A673 (cell line): Measurements from ENCODE around the gene RNU4-1. TPM values are rescaled to one million over a fixed set of nuclear protein-coding genes. Genes with fewer than 3 reads are reported as not detected.
A peak's percentile ranks its signal among the peaks of the same experiment; 100 is the strongest.

Experiments
- BruUV-seq: library from RNA; stranded (reverse); fragments of 400-500 nt; replicated peaks from 2 replicates; lab custom pipeline; 2021; lab: Mats Ljungman, UMichigan
- CTCF ChIA-PET: fragments of 300-600 bp; sonication (Branson Sonifier 250); formaldehyde crosslinking; loops from one replicate; lab custom pipeline; 2022; ENCODE audit warnings: antibody characterized with exemption; lab: Charles Lee
- POLR2A ChIA-PET: fragments of 300-600 bp; sonication (Branson Sonifier 250); formaldehyde crosslinking; loops from one replicate; lab custom pipeline; 2022; ENCODE audit warnings: antibody characterized with exemption; ENCODE audit not compliant: low non-redundant PET; lab: Charles Lee
- DNase-seq: peaks from one replicate; pipeline ENCODE4 v3.0.0-alpha.2; 2015; ENCODE audit warnings: low spot score
- H3K27ac ChIP-seq: fragments of 200-600 bp; sonication (generic); 2 replicates; pipeline ENCODE4 v1.5.1; 2016; ENCODE audit warnings: mixed run types, low read depth, mild to moderate bottlenecking, mixed read lengths, antibody characterized with exemption, low read length; ENCODE audit not compliant: poor library complexity, severe bottlenecking
- H3K27me3 ChIP-seq: fragments of 200-600 bp; sonication (generic); replicated peaks from 2 replicates; pipeline ENCODE4 v1.6.1; 2017; ENCODE audit warnings: mixed run types, low read depth, mild to moderate bottlenecking, mixed read lengths, antibody characterized with exemption, low read length; ENCODE audit not compliant: insufficient read depth, poor library complexity
- H3K36me3 ChIP-seq: fragments of 200-600 bp; sonication (generic); 2 replicates; pipeline ENCODE4 v1.6.1; 2016; ENCODE audit warnings: mixed run types, mild to moderate bottlenecking, mixed read lengths, antibody characterized with exemption, low read length; ENCODE audit not compliant: insufficient read depth, poor library complexity, severe bottlenecking
- H3K4me1 ChIP-seq: fragments of 200-600 bp; sonication (generic); 2 replicates; pipeline ENCODE4 v1.6.1; 2017; ENCODE audit warnings: mixed run types, mild to moderate bottlenecking, mixed read lengths, antibody characterized with exemption, low read length; ENCODE audit not compliant: insufficient read depth, poor library complexity, severe bottlenecking
- H3K4me3 ChIP-seq: fragments of 200-600 bp; sonication (generic); 2 replicates; pipeline ENCODE4 v1.5.1; 2016; ENCODE audit warnings: low read depth, mixed run types, mild to moderate bottlenecking, mixed read lengths, low read length; ENCODE audit not compliant: poor library complexity, severe bottlenecking
- H3K9me3 ChIP-seq: fragments of 200-600 bp; sonication (generic); 2 replicates; pipeline ENCODE4 v1.6.1; 2016; ENCODE audit warnings: mixed run types, low read depth, mild to moderate bottlenecking, mixed read lengths, antibody characterized with exemption, low read length; ENCODE audit not compliant: poor library complexity, severe bottlenecking
- EZH2 ChIP-seq: fragments of 200-600 bp; sonication (generic); IDR thresholded peaks from 2 replicates; pipeline ENCODE4 v1.6.1; 2017; ENCODE audit warnings: borderline replicate concordance, low read depth, mild to moderate bottlenecking, mixed read lengths, antibody characterized with exemption, low read length; ENCODE audit not compliant: poor library complexity, severe bottlenecking
- intact Hi-C: fragments of 100-400 bp; cut with micrococcal nuclease; formaldehyde crosslinking; loops from one replicate; pipeline ENCODE4 v1.10.0; 2022; ENCODE audit not compliant: unreplicated experiment
- total RNA-seq: library from RNA; stranded (reverse); gene quantifications from 2 replicates; pipeline ENCODE4 v1.2.3, GENCODE V29; 2021
- TF ChIP-seq, protein P1 (sequence below): fragments of 300-800, 200-600 bp; sonication (generic); conservative IDR thresholded peaks from 2 replicates; pipeline ENCODE4 v1.5.1; 2017; ENCODE audit warnings: low read depth, mild to moderate bottlenecking, antibody characterized with exemption, low read length, moderate library complexity, mixed read lengths

The RNU4-1 gene
- total RNA-seq, 1 experiment from 2014 or later = 1,130 TPM

DNA sequence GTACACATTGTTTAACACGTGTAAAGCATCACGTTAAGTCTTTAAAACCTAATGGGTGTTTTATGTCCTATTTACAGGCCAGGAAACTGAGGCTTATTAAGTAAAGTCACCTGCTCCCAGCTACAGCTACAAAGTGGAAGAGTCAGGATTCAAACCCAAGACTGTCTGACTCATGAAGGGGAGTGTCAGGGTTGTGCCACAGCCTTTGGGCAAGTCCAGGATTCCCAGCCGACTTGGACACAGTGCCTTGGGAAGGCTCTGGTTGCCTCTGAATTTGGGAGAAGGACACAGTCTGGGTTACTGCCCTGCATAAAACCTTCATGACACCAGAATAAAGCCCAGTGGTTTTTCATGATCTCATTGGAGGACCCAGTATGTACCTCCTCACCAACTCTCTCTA lies 8.7 kb downstream of the RNU4-1 start:
- ChIA-PET POLR2A (no interaction called here), CTCF (interaction anchor here (1.1 kb wide), 1 partner anchor 55 kb away, joined by 4 read pairs; no protein-coding TSS in a partner anchor)
- Histone ChIP-seq H3K4me1 (peaks cover 3% of the 10 kb centered on the region), H3K4me3 (no peak overlapping the region), H3K9me3 (no peaks in the 10 kb centered on the region), H3K27ac (no peak overlapping the region), H3K27me3 (no peaks in the 10 kb centered on the region), H3K36me3 (no peaks in the 10 kb centered on the region)
- TF ChIP-seq, protein P1, sequence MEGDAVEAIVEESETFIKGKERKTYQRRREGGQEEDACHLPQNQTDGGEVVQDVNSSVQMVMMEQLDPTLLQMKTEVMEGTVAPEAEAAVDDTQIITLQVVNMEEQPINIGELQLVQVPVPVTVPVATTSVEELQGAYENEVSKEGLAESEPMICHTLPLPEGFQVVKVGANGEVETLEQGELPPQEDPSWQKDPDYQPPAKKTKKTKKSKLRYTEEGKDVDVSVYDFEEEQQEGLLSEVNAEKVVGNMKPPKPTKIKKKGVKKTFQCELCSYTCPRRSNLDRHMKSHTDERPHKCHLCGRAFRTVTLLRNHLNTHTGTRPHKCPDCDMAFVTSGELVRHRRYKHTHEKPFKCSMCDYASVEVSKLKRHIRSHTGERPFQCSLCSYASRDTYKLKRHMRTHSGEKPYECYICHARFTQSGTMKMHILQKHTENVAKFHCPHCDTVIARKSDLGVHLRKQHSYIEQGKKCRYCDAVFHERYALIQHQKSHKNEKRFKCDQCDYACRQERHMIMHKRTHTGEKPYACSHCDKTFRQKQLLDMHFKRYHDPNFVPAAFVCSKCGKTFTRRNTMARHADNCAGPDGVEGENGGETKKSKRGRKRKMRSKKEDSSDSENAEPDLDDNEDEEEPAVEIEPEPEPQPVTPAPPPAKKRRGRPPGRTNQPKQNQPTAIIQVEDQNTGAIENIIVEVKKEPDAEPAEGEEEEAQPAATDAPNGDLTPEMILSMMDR = no peak
- no peak for TF ChIP-seq EZH2
- no peak for DNase-seq
- BruUV-seq = no TSS peak
- intact Hi-C loops = no loop called here

DNA sequence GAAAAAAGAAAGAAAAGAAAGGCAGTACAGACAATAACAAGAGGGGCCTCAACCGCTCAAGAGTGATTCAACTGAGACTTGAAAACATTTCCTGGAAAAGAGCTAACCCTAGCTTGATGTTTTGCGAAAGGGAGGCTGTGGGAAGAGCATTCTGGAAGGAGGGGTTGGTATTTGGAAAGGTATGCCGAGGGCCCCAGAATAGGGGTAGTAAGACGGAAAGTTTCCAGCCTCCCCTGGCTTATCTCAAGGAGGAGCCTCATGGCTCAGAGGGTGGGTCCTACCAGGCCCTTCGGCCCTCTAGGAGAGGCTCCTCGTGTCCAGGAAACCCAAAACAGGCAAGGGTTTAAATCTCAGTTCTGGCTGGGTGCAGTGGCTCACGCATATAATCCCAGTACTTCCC lies 9.7 kb downstream of the RNU4-1 start:
- no peak for DNase-seq
- intact Hi-C loops = no loop called here
- Histone ChIP-seq H3K9me3 (no peaks in the 10 kb centered on the region), H3K4me1 (peaks cover 3% of the 10 kb centered on the region), H3K27ac (peak overlapping the region; percentile 71), H3K36me3 (no peaks in the 10 kb centered on the region), H3K27me3 (no peaks in the 10 kb centered on the region), H3K4me3 (no peak overlapping the region)
- no TSS peak for BruUV-seq
- CTCF ChIA-PET = interaction anchor here (0.7 to 1.5 kb wide), 4 partner anchors 19 to 56 kb away, joined by 3 to 7 read pairs (median 4); partner anchors contain the start of gene SIRT4
- TF ChIP-seq, protein P1 = no peak
- TF ChIP-seq EZH2 = no peak
- POLR2A ChIA-PET = interaction anchor here (0.6 to 1.6 kb wide), 3 partner anchors 8 to 82 kb away, joined by 4 to 10 read pairs (median 9); partner anchors contain the start of genes RNU4-2, RPLP0 and SIRT4

DNA sequence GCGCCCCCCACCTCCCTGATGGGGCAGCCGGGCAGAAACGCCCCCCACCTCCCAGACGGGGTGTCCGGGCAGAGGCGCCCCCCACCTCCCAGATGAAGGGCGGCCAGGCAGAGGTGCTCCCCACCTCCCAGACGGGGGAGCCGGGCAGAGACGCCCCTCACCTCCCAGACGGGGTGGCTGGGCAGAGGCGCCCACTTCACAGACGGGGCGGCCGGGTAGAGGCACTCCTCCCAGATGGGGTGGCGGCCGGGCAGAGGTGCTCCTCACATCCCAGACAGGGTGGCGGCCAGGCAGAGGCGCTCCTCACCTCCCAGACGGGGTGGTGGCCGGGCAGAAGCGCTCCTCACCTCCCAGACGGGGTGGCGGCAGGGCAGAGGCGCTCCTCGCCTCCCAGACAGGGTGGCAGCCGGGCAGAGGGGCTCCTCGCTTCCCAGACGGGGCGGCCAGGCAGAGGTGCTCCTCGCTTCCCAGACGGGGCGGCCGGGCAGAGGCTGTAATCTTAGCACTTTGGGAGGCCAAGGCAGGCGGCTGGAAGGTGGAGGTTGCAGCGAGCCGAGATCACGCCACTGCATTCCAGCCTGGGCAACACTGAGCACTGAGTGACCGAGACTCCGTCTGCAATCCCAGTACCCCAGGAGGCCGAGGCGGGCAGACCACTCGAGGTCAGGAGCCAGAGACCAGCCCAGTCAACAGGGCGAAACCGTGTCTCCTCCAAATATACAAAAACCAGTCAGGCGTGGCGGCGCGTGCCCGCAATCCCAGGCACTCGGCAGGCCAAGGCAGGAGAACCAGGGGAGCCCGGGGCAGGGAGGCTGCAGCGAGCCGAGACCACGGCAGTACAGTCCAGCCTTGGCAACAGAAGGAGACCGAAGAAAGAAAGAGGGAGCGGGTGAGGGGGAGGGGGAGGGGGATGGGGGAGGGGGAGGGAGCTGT lies 14.6 kb downstream of the RNU4-1 start:
- TF ChIP-seq, protein P1 = no peak
- no peak for TF ChIP-seq EZH2
- Histone ChIP-seq H3K4me3 (no peak overlapping the region), H3K9me3 (no peaks in the 10 kb centered on the region), H3K36me3 (no peaks in the 10 kb centered on the region), H3K27ac (no peak overlapping the region), H3K27me3 (no peaks in the 10 kb centered on the region), H3K4me1 (peaks cover 9% of the 10 kb centered on the region)
- BruUV-seq = no TSS peak
- POLR2A ChIA-PET = no interaction called here
- CTCF ChIA-PET = interaction anchor here (0.6 kb wide), 1 partner anchor 15 kb away, joined by 4 read pairs; no protein-coding TSS in a partner anchor
- intact Hi-C loops = no loop called here
- DNase-seq = no peak
